ENCODE data around the gene AFMID.
"Not testable (repeated sequence)": the region's sequence is repeated elsewhere in the genome, so short reads cannot be mapped to it uniquely, and the experiment has no call there.

The AFMID gene

GRCh38 chr17:78151514-78152008, 35.6 kb upstream of the AFMID start:
- no peak for DNase-seq (ENCODE audit: insufficient read length, low spot score)
- peak; percentile 59 for FAIRE-seq

DNA sequence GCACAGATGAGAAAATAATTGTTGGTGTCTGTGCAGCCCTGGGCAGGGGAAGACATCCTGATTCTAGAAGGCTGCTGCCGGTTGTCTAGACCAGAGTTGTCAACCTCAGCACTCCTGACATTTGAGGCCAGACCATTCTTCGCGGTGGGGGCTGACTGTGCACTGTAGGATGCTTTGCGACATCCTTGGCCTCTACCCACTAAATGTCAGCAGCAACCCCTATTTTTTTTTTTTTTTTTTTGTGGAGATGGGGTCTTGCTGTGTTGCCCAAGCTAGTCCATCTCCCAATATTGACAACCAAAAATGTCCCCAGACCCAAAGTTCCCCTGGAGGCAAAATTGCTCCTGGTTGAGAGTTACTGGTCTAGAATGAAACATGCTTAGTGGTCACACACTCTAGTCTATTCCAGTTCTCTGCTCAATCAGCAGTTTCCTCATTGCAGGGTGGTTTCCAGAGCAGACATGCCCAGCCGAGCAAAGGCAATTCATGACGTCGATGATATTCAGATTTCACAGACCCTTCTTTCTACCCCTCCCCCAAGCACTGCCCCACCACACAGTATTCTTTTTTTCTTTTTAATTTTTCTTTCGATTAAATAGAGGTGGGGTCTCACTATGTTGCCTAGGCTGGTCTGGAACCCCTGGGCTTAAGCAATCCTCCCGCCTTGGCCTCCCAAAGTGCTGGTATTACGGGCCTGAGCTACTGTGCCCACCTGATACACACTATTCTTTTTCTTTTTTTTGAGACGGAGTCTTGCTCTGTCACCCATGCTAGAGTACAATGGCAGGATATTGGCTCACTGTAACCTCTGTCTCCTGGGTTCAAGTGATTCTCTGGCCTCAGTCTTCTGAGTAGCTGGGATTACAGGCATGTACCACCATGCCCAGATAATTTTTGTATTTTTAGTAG, 32.0 kb upstream of the AFMID start:
- no peak for DNase-seq (ENCODE audit: insufficient read length, low spot score)
- FAIRE-seq, result peak; percentile 95

DNA sequence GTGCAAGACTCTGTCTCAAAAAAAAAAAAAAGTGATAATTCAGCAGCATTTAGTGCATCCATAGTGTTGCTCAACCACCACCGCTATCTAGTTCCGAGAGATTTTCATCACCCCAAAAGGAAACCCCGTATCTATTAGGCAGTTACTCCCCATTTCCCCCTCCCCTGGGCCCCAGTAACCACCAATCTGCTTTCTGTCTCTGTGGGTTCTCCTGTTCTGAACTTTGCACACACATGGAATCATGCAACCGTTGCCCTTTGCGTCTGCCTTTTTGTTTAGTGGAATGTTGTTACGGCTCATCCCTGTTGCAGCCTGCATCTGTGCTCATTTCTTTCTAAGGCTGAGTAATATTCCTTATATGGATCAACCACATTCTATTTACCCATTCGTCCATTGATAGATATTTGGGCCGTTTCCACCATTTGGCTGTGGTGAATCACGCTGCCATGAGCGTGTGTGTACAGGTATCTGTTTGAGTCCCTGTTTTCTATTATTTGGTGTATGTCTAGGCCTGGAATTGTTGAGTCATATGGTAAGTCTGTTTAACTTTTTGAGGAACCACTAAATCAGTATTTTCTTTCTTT, 27.5 kb upstream of the AFMID start:
- peak; percentile 98 for FAIRE-seq
- DNase-seq (ENCODE audit: insufficient read length, low spot score), result no peak

GRCh38 chr17:78163881-78164747, 23.0 kb upstream of the AFMID start:
- FAIRE-seq, result no peak
- DNase-seq (ENCODE audit: insufficient read length, low spot score), result no peak

DNA sequence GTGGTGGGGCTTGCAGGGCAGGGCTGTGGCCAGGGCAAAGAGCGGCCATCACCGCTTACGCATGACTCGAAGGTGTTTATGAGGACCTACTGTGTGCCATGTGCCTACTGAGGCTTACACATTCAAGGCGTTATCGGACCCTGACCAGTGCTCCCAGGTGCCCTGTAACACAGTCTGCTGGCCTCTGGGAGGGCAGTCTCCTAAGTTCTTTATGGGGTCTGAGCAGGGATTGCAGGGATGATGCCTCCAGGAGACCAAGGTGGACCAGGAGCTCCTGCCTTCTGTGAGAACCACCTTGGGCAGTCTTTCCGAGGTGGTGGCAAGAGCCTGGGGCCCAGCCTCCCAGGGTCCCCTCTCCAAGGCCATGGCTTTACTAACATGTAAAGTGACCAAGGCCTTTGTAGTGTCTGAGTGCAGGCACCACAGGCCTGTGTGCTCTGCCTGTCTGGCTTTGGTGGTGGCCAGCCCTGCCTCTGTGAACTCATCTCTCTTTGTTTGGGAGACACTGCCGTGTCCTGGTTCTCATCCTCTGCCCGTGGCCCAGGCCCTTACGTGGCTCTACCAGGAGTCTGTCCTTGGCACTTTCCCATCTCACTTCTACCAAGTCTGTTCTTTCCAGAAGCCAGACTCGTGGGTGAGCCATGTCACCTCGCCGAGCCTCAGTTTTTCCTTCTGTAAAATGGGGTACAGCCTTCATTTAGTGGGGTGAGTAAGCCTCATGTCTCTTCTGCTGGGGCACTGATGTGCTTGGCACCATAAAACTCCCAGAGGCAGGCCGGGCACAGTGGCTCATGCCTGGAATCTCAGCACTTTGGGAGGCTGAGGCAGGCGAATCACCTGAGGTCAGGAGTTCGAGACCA, 22.2 kb upstream of the AFMID start:
- FAIRE-seq (no peak), DNase-seq (ENCODE audit: insufficient read length, low spot score) (no peak)

- FAIRE-seq (no peak), DNase-seq (ENCODE audit: insufficient read length, low spot score) (no peak)
Measured at GRCh38 chr17:78166416-78166815, 20.7 kb upstream of the AFMID start.

DNA sequence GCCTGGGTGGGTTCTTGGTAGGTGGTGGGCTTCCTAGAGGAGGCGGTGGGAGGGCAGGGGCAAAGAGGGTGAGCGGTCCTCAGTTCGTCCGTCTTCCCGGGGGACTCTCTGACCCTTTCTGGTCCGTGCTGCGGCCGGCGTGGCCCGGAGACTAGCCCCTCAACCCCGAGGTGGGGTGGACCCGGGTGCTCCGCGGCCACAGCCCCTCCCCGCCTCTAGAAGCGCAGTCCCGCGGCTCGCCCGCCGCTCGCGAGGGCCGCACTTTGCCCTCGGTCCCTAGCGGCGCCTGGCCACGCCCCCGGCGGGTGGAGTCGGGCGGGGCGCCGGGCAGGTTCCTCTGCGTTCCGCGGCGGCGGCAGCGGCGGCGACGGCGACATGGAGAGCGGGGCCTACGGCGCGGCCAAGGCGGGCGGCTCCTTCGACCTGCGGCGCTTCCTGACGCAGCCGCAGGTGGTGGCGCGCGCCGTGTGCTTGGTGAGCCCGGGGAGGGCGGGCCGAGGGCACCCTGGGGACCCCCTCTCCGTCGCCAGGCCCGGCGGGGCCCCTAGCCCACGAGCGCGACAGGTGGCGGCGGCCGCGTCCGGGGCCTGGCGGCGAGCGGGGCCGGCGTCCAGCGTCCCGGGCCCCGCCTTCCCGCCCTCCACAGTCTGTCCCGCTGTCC, 18.8 kb upstream of the AFMID start, which contains the start of gene SYNGR2:
Gene SYNGR2, plus strand, starts transcription at position 340 of the 661 bp plus-strand sequence. Its CDS starts 36 bp downstream, at position 376.
- peak; percentile 87 for FAIRE-seq
- DNase-seq (ENCODE audit: insufficient read length, low spot score), result peak; percentile 86

- FAIRE-seq, result peak; percentile 73
- no peak for DNase-seq (ENCODE audit: insufficient read length, low spot score)
Measured at GRCh38 chr17:78168903-78169793, 18.0 kb upstream of the AFMID start.

- DNase-seq (ENCODE audit: insufficient read length, low spot score) (no peak), FAIRE-seq (no peak)
Measured at GRCh38 chr17:78170692-78171590, 16.2 kb upstream of the AFMID start.

DNA sequence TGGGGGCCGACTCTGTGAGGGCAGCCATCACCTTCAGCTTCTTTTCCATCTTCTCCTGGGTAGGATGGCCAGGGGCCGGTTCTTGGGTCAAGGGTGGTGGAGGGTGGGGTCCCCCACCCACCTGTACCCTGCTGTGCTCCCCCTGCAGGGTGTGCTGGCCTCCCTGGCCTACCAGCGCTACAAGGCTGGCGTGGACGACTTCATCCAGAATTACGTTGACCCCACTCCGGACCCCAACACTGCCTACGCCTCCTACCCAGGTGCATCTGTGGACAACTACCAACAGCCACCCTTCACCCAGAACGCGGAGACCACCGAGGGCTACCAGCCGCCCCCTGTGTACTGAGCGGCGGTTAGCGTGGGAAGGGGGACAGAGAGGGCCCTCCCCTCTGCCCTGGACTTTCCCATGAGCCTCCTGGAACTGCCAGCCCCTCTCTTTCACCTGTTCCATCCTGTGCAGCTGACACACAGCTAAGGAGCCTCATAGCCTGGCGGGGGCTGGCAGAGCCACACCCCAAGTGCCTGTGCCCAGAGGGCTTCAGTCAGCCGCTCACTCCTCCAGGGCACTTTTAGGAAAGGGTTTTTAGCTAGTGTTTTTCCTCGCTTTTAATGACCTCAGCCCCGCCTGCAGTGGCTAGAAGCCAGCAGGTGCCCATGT, 15.4 kb upstream of the AFMID start:
- FAIRE-seq; DNase-seq (ENCODE audit: insufficient read length, low spot score): not testable (repeated sequence)

DNA sequence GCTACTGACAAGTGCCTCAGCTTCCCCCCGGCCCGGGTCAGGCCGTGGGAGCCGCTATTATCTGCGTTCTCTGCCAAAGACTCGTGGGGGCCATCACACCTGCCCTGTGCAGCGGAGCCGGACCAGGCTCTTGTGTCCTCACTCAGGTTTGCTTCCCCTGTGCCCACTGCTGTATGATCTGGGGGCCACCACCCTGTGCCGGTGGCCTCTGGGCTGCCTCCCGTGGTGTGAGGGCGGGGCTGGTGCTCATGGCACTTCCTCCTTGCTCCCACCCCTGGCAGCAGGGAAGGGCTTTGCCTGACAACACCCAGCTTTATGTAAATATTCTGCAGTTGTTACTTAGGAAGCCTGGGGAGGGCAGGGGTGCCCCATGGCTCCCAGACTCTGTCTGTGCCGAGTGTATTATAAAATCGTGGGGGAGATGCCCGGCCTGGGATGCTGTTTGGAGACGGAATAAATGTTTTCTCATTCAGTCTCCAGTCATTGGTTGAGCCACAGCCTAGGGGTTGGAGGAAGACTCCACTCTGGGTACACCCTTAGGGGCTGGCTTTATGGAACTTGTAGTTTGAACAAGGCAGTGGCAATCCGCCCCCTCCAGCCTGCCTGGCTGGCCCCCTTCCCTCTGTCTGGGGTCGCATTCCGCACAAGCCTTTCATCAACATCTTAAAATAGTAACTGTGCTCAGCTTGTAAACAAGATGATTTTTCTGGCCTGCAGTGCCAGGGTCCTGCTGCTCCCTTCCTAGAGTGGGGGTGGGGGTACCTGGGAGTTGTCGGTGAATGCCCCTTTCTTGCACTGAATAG, 14.7 kb upstream of the AFMID start:
- DNase-seq (ENCODE audit: insufficient read length, low spot score) (no peak), FAIRE-seq (peak; percentile 64)

DNA sequence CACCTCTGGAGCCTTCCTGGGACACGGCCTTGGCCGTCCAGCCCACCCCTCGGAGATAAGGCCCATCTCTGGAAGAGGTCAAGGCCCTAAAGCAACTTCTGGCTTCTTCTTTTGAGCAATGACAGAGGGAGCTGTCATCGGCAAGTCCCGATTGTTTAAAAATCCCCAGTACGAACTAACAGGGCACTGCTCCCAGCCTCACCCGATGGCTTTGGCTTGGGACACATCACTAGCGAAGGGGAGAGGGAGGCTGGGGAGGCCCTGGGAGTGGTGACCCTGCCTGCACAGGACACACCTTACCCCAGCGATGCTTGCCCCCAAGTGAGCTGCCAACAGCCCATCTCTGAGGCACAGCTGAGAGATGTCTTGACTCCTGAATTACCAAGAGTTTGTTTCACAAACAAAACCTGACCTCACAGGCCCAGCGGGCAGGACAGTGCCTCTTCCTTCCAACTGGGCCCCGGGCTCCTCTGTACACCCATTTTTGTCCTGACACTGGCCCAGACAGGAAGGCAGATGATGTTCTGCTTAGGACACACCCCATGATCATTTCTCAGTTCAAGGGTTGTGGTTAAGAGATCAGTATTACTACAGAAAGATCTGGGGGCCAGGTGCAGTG, 14.0 kb upstream of the AFMID start:
- DNase-seq (ENCODE audit: insufficient read length, low spot score), result peak; percentile 65

DNA sequence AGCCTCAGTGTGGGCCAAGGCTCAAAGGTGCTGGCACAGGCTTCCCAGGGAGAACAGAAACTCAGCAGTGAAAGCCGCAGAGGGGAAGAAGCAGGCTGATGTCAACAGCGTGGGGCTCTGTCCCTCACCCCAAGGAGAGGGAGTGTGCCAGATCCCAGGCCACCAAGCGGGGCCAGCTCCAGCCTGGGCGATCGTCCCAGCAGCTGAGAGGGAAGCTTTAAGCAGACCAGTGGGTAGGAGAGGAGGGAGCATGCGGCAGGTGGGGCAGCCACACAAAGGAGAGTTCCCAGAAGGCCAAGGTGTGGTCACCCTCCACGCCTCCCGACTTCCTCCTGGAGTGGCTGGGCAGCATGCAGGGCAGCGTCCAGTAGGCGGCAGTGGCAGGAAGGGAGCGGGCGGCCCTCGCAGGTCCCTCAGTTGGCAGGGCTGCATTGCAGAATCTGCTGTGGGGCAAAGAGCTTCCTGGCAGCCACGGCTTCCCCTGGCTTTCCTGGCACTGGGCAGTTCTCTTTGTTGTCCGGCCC, 12.8 kb upstream of the AFMID start:
- no peak for FAIRE-seq
- no peak for DNase-seq (ENCODE audit: insufficient read length, low spot score)

More for the DNA sequence above, 14.0 kb upstream of the AFMID start:
- peak; percentile 65 for FAIRE-seq

DNA sequence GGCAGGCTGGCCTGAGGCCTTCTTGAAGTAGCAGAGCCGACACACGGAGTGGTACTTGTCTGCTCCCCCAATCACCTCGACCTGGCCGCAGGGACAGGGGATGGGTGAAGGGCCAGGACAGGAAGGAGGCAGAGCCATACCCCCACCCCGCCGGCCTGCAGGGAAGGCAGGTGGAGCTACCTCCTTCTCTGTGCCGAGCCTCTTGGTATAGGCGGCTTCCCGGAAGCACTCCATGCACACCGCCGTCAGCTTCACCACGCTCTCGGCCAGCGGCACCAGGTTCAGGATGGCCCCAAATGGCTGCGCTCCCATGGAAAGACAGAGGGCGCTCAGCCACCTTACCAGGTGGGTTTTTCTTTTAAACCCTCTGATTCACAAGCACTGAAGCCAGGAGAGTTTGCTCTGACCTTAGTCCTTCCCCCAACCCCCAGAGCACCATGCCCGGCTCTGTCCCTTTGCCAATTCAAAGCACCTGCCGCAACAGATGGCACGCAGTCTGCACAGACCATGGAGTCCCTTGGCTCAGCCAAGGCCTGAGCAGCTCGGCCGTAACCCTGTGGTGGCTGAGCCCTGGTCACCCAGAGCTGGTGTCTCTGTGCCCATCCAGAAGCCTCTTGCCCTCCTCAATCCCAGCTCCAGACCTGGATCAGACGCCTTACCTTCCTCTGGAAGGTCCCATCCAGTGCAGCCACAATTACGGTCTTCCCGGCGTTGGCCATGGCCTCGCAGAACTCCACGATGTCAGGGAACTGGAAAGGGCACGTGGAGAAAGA, 12.1 kb upstream of the AFMID start:
- FAIRE-seq (no peak), DNase-seq (ENCODE audit: insufficient read length, low spot score) (no peak)

GRCh38 chr17:78175643-78175981, 11.6 kb upstream of the AFMID start:
- FAIRE-seq, result no peak
- no peak for DNase-seq (ENCODE audit: insufficient read length, low spot score)
